CD4-positive, alpha-beta T cell treated with Interleukin-10 for 1 hour (primary cell): ENCODE results near the gene C17orf67.
A peak's percentile ranks its signal among the peaks of the same experiment; 100 is the strongest.

ENCODE experiments used
- DNase-seq: peaks from one replicate; pipeline ENCODE4 v3.0.0-alpha.2; 2020

C17orf67 gene, protein sequence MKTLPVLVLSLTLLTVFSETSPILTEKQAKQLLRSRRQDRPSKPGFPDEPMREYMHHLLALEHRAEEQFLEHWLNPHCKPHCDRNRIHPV

DNA sequence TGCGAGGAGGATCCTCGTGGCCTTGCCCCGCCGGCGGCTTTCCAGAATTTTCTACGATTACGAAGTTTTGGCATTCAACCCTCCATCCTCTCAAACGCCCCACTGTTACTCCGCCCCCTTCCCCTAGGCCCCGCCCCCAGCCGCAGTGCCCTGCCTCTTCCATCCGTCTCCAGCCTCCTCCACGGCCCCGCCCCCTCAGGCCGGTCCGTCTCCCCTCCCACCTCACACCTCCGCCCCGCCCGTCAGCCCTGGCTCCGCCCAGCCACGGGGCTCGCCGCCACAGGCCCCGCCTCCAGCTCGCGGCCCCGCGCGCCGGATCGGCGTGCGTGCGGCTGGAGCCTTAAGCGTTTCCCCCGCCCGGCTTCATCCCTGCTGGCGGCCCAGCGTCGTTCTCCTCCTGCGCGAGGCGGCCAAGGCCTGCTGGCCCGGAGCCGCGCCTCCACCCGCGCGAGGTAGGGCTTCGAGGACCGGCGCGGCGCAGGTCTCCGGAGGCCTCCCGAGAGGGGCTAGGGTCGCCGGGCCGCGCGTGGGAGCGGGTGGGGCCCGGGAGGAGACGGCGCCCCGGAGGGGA is at the start of gene C17orf67, which contains the start of gene DGKE:
Gene C17orf67, minus strand, starts transcription at position 112 of the 571 bp plus-strand sequence. CDS start 18,110 bp downstream, outside the sequence.
Gene DGKE, plus strand, starts transcription at position 343 of the 571 bp plus-strand sequence. CDS start 645 bp downstream, outside the sequence.
- DNase-seq: peak; percentile 99

DNA sequence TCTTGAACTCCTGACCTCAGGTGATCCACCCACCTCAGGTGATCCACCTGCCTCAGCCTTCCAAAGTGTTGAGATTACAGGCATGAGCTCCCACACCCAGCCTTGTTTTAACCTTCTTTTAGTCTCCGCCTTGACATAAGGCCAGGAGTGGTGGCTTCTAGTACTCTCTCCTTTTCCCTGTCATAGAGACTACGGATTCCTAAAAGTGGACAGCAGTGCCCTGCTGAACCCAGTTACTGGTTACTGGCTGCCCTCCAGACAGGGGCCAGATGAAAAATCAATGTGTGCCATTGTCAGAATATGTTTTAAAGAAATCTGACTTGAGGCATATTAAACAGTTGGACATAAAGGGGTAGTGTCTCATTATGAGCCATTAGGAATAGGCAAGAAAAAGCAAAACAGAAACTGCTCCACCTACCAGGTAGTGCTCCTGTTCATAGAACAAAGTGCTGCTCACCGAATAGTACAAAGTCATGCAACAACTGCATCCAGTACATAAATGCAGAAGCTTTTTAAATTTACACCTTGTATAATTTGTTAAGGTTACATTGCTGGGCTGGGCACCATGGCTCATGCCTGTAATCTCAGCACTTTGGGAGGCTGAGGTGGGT is 48.1 kb upstream of the C17orf67 start:
- no peak for DNase-seq

DNA sequence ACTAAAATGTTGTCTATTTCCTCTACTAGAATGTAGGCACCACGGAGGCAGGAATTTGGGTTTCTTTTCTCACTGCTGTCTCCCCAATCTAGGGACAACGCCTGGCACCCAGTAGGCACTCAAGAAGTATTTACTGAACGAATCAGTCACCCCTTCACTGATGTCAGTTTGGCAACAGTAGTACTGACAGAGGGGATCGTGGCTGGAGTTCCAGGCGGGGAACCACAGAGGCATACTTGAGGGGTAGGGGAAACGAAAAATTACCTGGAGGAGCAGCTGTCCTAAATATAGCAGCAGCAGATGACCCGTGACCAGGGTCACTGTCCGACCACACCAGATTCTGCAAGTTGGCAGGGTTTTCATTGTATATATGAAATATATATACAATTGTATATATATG is 46.9 kb upstream of the C17orf67 start:
- no peak for DNase-seq

DNA sequence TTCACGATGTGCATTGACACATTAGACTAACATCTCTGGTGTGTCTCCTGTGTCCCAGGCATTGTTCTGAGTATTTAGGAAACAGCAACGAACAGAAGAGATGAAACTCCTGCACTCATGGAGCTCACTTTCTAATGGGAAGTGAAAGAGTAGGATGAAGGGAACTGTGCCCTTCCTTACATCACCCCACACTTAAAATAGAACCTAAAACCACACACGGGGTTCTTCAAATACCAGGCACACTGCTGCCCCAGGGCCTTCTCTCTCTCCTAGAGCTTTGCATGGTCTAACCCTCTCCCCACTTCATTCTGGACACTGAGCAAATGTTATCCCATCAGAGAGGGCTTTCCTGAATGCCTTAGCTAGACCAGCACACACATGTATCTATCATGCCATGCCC is 46.4 kb upstream of the C17orf67 start:
- no peak for DNase-seq

DNA sequence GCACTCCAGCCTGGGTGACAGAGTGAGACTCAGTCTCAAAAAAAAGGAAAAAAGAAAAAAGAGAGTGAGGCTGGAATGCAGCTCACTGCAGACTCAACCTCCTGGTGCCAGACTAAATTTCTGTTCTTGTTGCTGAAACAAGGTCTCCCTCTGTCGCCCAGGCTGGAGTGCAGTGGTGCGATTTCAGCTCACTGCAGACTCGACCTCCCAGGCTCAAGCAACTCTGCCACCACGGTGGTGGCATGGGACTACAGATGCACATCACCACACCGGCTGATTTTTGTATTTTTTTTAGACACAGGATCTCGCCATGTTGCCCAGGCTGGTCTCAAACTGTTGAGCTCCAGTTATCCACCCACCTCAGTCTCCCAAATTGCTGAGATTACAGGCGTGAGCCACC is 45.6 kb upstream of the C17orf67 start:
- DNase-seq: no peak

DNA sequence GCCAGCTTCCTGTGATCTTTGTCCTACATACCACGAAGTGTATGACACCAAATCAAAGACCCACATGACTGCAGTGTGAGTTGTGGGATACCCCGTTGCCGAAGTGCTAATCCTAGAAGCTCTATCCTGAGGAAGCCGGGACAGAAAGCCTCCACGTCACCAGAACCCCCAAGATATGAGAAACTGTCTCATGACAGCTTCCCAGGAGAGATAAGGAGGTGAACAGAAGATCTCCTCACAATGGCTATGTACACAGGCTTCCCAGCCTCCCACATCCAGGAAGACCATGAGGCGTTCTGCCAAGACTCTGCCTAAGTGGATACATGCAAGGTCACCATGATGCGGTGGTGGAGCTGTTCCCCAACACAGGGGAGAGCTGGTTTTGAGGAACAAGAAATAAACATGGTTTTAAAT is 43.1 kb upstream of the C17orf67 start:
- no peak for DNase-seq

DNA sequence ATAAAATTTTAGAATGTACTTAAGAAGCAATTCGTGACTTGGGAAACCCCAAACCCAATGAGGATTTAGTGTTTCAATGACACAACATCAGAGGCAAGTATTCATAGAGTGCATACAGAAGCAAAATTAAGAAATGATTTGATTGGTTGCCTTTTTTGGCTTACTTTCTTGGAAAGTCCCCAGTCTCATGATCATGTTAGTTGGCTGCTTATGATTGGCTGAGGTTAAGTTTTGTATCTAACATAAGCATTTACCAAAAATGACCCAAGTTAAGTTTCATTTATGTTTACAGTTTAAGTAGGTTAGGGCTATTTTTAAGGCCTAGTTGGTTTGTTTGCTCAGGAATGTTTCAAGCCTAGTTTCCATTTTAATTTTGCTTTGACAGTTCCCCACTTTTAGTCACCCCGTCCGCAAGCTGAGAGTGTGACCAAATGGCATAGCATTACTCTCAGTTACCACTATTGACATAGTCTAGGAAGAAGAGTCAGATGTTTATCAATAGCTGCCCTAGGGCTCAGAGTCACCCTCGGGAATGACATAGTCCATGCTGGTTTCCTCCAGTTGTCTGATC is 36.4 kb upstream of the C17orf67 start:
- DNase-seq: no peak

DNA sequence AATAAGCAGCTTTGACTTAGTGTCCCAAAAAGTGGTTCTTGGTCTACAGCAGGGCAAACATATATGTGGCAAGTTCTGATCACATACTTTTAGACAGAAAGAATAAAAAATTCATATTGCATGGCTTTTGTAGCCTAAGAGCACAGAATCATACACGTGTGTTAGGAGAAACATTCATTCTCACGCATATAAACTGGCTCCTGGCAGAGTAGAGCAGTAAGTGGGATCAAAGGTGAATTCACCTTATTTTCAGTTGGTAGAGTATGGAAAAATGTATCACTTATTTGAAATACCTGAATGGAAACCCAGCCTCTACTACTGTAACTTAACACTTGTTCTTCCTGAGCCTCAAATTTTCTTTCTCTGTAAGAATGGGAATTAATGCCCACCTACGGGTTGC is 35.0 kb upstream of the C17orf67 start:
- DNase-seq: no peak

DNA sequence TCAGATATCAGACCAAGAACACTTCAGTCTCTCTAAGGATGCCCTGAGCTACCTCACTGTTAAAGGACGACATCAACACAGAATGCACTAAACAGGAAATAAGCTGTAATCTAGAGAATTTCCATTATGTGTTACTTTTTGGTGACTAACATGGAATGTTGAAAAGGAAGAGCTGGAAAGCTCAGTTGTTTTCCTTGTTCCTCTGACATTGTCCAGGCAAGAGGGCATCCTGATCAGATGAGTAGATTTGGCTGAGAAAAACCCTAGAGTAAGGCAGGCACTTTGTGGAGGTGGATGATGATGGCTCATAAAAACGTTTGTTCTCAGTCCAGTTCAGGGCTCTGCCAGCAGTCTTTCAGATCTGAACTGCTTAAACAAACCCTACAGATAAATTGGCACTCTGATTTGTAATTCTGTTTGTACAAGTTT is 34.2 kb upstream of the C17orf67 start:
- DNase-seq: no peak

DNA sequence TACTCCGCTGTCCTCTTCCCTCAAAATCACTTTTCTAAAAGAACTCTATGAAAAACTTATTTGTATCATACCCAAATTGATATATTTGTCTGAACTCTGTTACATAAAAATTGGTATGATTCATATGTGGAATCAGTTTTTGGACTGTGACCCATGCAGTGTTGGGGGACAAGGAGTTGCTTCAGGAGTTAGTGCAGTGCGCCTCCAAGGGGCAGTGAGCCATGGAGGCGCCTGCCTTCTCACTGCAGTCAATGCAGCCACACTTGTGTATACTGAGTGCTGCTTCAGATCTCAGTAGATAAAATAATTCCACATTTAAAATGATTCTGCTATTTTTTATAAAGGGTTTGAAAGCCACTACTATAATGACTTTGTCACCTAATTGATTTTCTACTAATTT is 32.8 kb upstream of the C17orf67 start:
- peak; percentile 11 for DNase-seq

DNA sequence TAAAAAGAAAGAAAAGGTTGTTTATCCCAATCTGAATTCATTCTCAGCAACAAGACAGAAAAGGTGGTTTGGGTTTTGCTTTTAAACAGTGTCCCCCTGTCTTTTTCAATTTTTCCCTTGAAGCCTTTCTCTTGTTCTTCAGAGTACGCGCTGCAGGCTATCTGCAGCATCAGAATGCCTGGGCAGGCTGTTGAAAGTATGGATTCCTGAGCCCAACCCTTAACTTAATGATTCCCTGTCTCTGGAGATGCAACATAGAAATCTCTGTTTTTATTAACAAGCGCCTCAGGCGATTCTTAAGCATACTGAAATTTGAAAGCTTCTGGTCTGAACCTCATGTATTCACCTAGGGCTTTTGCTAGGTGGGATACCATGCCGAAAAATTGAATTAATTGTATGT is 32.4 kb upstream of the C17orf67 start:
- no peak for DNase-seq

DNA sequence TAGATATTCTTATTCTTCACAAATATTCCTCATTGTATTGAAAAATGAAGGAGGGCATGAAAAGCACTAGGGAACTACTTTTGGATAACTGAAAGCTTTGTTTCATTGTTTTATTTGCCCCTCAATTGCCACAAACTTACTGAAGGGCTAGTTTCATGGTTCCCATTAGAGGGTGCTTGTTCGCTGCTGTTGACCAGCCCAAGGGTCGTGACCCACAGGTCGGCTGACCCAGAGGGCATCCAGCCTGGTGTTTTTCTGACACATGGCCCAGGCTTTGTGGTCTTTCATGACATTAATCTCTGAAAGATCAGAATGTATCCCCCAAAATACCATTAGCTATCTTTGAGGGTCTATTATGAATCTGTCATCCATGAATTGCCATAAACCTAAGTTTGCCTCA is 30.3 kb upstream of the C17orf67 start:
- no peak for DNase-seq

DNA sequence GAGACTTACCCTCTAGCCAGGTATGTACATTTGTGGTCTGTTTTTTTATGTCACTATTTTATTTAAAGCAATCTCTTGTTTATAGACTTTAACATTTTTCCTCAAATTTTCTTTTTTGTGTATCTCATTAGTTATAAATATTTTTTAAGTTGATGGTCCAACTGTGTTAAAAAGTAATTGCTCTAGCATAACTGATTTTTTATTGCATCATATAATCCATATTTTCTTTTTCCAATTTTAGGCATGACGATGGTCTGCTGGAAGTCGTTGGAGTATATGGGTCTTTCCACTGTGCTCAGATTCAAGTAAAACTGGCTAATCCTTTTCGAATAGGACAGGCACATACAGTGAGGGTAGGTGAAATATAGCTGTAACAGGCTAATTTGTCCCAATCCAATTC is 28.2 kb upstream of the C17orf67 start:
- DNase-seq: no peak

DNA sequence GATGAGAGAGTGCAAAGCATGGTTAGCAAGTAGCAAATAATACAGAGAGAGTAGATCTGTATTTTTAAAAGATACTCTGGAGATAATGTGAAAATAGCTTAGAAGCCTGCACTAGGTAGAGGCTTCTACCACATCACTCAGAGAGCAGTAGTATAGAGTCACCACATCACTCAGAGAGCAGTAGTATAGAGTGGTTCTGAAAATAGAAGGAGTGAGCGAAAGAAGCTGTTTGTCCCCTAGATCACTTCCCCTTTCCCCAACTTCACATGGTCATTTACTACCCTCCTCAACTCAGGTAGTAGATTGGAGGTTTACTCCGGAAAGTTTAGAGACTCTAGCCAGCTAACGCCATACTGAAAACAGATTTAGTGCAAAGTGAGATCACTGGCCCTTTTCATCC is 17.3 kb upstream of the C17orf67 start:
- DNase-seq: no peak

DNA sequence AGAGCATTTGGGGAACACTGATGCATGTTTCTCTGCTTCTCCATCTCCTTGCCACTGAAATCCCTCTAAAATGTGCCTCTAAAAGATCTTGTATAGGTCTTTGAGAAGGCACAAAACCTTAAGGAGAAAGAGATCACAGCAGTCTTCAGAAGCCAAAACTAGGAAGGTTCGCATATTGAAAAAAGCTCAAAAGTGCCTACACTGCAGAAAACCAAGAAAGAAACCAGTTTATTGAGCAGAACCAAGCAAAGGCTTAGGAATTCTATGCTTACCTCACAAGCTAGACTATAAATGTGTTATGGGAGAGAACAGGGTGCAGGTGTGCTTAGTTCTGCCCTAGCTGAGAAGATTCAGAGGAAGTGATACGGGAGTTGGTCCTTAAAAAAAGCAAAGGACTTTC is 16.9 kb upstream of the C17orf67 start:
- no peak for DNase-seq

DNA sequence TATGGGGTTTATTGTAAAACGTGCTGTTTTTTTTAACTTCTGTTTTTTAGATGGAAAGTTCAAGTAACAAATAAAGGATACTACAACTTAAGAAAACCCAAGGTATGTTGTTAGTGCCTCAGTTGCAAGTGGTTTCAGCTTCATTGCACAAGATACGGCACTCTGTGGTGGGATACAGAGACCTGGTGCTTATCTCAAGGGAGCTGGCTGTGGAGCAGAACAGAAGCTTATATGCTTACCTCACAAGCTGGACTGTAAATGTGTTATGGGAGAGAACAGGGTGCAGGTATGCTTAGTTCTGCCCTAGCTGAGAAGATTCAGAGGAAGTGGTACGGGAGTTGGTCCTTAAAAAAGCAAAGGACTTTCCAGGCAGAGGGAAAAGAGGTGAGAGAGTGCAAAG is 15.4 kb upstream of the C17orf67 start:
- no peak for DNase-seq

DNA sequence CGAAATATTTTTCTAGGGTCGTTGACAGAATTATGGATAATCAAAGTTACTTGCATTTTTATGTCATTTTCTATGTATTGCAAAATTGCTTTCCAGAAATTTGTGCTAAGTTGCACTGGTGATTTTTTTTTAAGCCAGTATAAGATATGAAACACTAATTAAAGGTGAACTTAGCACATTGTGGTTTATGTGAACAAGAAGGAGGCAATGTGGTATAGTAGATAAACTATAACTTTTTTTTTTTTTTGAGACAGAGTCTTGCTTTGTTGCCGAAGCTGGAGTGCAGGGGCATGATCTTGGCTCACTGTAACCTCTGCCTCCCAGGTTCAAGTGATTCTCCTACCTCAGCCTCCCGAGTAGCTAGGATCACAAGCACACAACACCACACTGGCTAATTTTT is 13.4 kb upstream of the C17orf67 start:
- no peak for DNase-seq

DNA sequence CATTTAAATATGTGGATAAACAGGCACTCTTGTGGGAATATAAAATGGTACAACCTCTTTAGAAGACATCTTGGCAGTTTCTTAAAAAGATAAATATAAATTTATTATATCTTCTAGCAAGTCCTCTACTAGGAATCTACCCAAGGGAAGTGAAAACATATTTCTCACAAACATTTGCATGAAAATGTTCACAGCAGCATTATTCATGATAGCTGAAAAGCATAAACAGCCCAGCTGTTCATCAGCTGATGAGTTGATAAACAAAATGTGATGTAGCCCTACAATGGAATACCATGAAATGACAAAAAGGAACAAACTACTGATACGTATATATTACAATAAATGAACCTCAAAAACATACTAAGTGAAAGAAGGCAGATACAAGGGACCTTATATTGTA is 12.2 kb upstream of the C17orf67 start:
- DNase-seq: no peak

DNA sequence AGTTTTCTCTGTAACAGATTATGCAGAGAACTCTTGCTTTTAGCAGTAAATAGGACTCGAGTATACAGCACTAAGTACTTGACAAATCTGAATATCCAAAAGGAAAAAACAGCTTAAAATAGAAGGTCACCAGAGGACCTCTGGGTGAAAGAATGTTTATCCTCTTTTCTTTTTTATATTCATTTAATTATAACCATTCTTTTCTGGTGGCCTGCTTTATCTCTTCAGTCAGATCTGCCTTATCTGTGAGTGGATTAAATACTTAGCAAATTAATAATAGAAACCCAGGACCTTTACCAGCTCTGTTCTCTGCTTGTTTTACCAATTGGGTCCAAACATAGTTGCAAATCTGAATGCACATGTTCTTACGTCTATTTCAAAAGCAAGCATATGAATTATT is 8.9 kb upstream of the C17orf67 start:
- DNase-seq: no peak

DNA sequence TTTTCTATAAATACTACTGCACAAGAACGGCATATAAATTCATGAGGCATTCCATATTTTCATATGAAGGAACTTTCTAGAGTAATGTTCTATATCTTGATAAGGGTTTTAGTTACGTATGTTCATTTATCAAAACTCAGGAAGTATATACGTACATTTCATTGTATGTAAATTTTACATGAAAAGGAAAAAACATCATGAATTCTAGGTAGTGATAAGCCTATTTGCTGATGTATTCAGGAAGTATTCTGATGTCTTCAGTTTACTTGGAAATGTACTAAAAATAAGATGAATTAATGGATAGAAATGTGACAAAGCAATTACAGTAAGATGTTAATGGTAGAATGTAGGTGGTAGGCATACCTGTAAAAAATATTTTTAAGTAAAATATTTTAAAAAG is 5.0 kb upstream of the C17orf67 start:
- DNase-seq: no peak

DNA sequence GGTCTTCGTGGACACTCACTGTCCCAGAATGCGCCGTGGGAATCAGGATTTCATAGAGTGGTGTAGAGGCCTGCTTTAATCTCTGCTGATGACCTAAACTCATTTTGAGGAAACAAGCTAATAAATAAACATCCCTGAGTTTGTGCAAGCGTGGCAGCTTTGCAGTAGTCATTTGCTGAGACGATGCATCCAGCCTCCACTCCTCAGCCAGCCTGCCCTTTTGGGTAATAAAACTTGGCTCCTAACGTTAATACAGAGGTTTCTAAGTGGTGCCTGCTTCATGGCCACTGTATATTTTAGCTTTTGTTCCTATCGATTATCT is 1.5 kb upstream of the C17orf67 start:
- no peak for DNase-seq

DNA sequence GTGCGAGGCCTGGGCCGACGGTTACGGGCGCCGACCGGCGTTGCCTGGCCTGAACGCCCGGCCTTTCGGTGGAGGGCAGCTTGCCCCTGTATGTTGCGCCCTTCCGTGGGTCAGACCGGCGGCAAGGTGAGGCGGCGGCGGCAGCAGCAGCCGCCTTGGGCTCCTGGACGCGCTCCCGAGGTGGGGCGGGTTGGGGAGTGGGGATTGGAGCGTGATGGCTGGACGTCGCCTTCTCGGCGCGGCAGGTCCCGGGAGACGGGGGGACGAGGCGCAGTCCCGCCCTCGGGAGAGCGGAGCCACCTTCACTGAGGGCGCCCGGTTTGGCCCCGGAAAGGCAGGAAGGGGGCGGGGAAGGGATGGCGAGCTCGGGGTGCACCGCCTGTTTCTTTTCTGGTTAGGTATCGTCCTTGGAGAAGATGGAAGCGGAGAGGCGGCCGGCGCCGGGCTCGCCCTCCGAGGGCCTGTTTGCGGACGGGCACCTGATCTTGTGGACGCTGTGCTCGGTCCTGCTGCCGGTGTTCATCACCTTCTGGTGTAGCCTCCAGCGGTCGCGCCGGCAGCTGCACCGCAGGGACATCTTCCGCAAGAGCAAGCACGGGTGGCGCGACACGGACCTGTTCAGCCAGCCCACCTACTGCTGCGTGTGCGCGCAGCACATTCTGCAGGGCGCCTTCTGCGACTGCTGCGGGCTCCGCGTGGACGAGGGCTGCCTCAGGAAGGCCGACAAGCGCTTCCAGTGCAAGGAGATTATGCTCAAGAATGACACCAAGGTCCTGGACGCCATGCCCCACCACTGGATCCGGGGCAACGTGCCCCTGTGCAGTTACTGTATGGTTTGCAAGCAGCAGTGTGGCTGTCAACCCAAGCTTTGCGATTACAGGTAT is 902 bp upstream of the C17orf67 start:
- peak; percentile 74 for DNase-seq

DNA sequence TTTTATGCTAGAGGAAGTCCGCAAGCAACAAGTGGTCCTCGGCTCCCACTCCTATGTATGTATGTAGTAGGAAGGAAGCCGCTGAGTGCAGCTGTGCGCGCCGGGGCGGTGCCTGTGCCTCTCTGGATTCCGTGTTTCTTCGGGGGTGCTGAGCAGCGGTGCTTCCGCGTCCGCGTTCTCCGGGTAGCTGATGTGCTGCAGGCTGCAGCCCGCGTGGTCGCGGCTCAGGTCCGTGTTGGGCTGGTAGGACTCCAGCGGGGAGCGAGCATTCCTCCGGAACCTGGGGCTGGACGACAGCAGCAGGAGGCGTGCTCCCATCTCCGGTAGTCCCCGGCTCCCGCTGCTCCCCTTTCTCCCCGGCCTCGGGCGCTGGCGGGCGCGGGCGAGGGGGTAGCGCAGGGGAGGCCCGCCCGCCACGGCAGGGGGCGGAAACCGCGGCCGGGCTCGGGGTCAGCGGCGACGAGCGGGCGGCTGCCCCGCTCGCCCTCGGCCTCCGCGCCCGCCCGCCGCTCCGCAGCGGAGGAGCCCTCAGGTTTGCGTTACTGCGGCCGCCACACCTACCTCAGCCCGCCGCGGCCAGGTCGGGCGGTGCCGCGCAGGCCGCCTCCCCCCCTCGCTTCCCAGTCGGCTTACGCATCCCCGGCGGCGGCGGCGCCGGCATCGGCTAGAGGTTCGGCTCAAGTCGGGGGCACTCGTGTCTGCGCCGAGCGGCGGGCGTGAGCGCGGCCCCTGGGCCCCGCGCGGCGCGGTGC is 487 bp downstream of the C17orf67 start:
- DNase-seq: peak; percentile 68
